HepG2 (cell line): ENCODE data around the gene SPATA13. TPM values are rescaled to one million over a fixed set of nuclear protein-coding genes. Genes with fewer than 3 reads are reported as not detected.

ENCODE experiments used
- ATAC-seq: fragments of 200-7000 bp; cut with Tn5 transposase; 3 replicates; pipeline ENCODE4 v1.9.1; 2020; ENCODE audit warnings: mild to moderate bottlenecking, moderate library complexity
- BruUV-seq: library from RNA; stranded (reverse); fragments of 400-500 nt; replicated peaks from 2 replicates; lab custom pipeline; 2021; lab: Mats Ljungman, UMichigan
- CTCF ChIA-PET: fragments of 300-600 bp; formaldehyde crosslinking; extraction: SDS; loops from one replicate; lab custom pipeline; 2021; ENCODE audit warnings: low total read pairs, inconsistent platforms, low intra/inter-chr PET ratio; lab: Yijun Ruan, JAX
- POLR2A ChIA-PET: fragments of 350-600 bp; sonication (Branson Sonifier 250); formaldehyde crosslinking; loops from one replicate; lab custom pipeline; 2020; ENCODE audit warnings: antibody characterized with exemption, inconsistent platforms; lab: Yijun Ruan, JAX
- DNase-seq: peaks from one replicate; pipeline ENCODE4 v3.0.0-alpha.2; 2015; ENCODE audit warnings: low spot score
- FAIRE-seq: peaks from 3 replicates; lab custom pipeline; 2011; peaks lifted over from hg19 to GRCh38; lab: Jason Lieb, UNC
- H2AFZ ChIP-seq: one replicate; pipeline ENCODE4 v1.6.1; 2011; ENCODE audit warnings: low read length, inconsistent platforms
- H3K27ac ChIP-seq: fragments of 300-600 bp; 3 replicates; pipeline ENCODE4 v1.8.0; 2011; ENCODE audit warnings: mixed run types, mild to moderate bottlenecking, mixed read lengths, low read length, inconsistent platforms; ENCODE audit not compliant: insufficient read depth; ENCODE audit errors: extremely low read length
- H3K27me3 ChIP-seq, 2 experiments: fragments of 200-600 bp in 1 of 2; 2 replicates in 1 of 2; 3 replicates in 1 of 2; pipeline versions ENCODE4 v1.6.0 to v1.8.0; 2011; ENCODE audit warnings: low read length in 2 of 2, mild to moderate bottlenecking in 2 of 2, moderate library complexity in 2 of 2, inconsistent platforms in 1 of 2; ENCODE audit not compliant: insufficient read depth in 2 of 2, control insufficient read depth in 1 of 2
- H3K36me3 ChIP-seq, 2 experiments: fragments of 200-600 bp in 1 of 2; replicated peaks in 1 of 2; 2 replicates in 1 of 2; 3 replicates in 1 of 2; pipeline versions ENCODE4 v1.5.1 to v1.8.0; 2011; ENCODE audit warnings: low read length in 2 of 2, inconsistent platforms in 1 of 2; ENCODE audit not compliant: insufficient read depth in 2 of 2, control insufficient read depth in 1 of 2
- H3K4me1 ChIP-seq: 2 replicates; pipeline ENCODE4 v1.5.1; 2012; ENCODE audit warnings: low read length, inconsistent platforms; ENCODE audit not compliant: insufficient read depth
- H3K4me2 ChIP-seq: 2 replicates; pipeline ENCODE4 v1.6.0; 2011; ENCODE audit warnings: low read depth, low read length, inconsistent platforms
- H3K4me3 ChIP-seq, 3 experiments: fragments of 200-600 bp in 1 of 3; sonication (generic), shearing (Covaris generic) in 1 of 3; replicated peaks in 1 of 3; 2 replicates each; pipeline ENCODE4 v1.5.1; 2011 to 2016; ENCODE audit warnings: low read length in 3 of 3, inconsistent platforms in 2 of 3, low read depth in 2 of 3, mild to moderate bottlenecking in 2 of 3, control low read depth in 1 of 3, mixed read lengths in 1 of 3; ENCODE audit not compliant: insufficient read depth in 1 of 3
- H3K79me2 ChIP-seq: one replicate; pipeline ENCODE4 v1.6.1; 2011; ENCODE audit warnings: low read length, inconsistent platforms; ENCODE audit not compliant: insufficient read depth
- H3K9ac ChIP-seq: 2 replicates; pipeline ENCODE4 v1.6.0; 2011; ENCODE audit warnings: mild to moderate bottlenecking, low read depth, low read length, inconsistent platforms; ENCODE audit not compliant: insufficient read depth
- H3K9me3 ChIP-seq: 2 replicates; pipeline ENCODE4 v1.5.1; 2012; ENCODE audit warnings: mild to moderate bottlenecking, low read length
- H4K20me1 ChIP-seq: 2 replicates; pipeline ENCODE4 v1.6.0; 2011; ENCODE audit warnings: inconsistent platforms, mild to moderate bottlenecking, low read length, moderate library complexity; ENCODE audit not compliant: insufficient read depth
- ATF3 ChIP-seq: sonication (generic); formaldehyde crosslinking; IDR thresholded peaks from 2 replicates; pipeline ENCODE4 v1.4.0; 2020; ENCODE audit warnings: missing genetic modification reagents
- DPF2 ChIP-seq: sonication (generic); formaldehyde crosslinking; IDR thresholded peaks from 2 replicates; pipeline ENCODE4 v1.4.0; 2020; ENCODE audit warnings: mild to moderate bottlenecking, low read depth, missing genetic modification reagents, borderline replicate concordance
- FOXA1 ChIP-seq, 2 experiments: fragments of 450-650 bp in 1 of 2; sonication (generic) in 1 of 2; formaldehyde crosslinking in 1 of 2; IDR thresholded peaks; 2 replicates each; pipeline versions ENCODE4 v1.4.0 to v1.6.1; 2016 to 2020; ENCODE audit warnings: missing genetic modification reagents in 1 of 2
- FOXM1 ChIP-seq: sonication (generic); formaldehyde crosslinking; IDR thresholded peaks from 2 replicates; pipeline ENCODE4 v1.5.0; 2020; ENCODE audit warnings: missing genetic modification reagents
- MAFK ChIP-seq, 2 experiments: IDR thresholded peaks in 1 of 2; conservative IDR thresholded peaks in 1 of 2; 2 replicates each; pipeline ENCODE4 v1.6.1; 2011; ENCODE audit warnings: improper control_type of control experiment in 2 of 2, low read length in 2 of 2
- NBN ChIP-seq: fragments of 450-650 bp; conservative IDR thresholded peaks from 2 replicates; pipeline ENCODE4 v1.6.1; 2017
- PLRG1 ChIP-seq: fragments of 450-650 bp; conservative IDR thresholded peaks from 2 replicates; pipeline ENCODE4 v1.6.1; 2016
- ZNF564 ChIP-seq: sonication (generic); formaldehyde crosslinking; IDR thresholded peaks from 2 replicates; pipeline ENCODE4 v1.8.1; 2023; ENCODE audit warnings: mild to moderate bottlenecking, missing genetic modification reagents
- ZNF776 ChIP-seq: sonication (generic); formaldehyde crosslinking; IDR thresholded peaks from 2 replicates; pipeline ENCODE4 v1.4.0; 2020; ENCODE audit warnings: mild to moderate bottlenecking, missing genetic modification reagents
- WGBS: methylation state at CpG from one replicate; pipeline ENCODE4 v1.1.6; 2017; ENCODE audit warnings: low lambda C conversion rate; 5-methylcytosine and 5-hydroxymethylcytosine counted together
- in situ Hi-C: cut with HindIII; loops from 2 replicates; pipeline ENCODE4 v1.10.0; 2017; ENCODE audit warnings: low pct_unique_long_range_greater_than_20kb; ENCODE audit not compliant: extremely low pct_ligation_motif_present
- intact Hi-C: fragments of 100-400 bp; cut with micrococcal nuclease; formaldehyde crosslinking; loops from one replicate; pipeline ENCODE4 v1.10.0; 2022; ENCODE audit not compliant: unreplicated experiment
- microRNA counts: library from miRNA; unstranded; fragments of <30 nt; microRNA quantifications from one replicate; lab custom pipeline; 2015
- microRNA-seq: library from miRNA; unstranded; fragments of <30 nt; microRNA quantifications from one replicate; pipeline ENCODE4, GENCODE V29; 2020
- polyA plus RNA-seq, 8 experiments: library from polyadenylated mRNA; depleted of rRNA in 3 of 8; stranded (reverse) in 7 of 8; unstranded in 1 of 8; fragments of >200 nt; fragmentation: Illumina TruSeq in 4 of 8; extraction: Trizol in 4 of 8; gene quantifications; 2 replicates each; pipeline versions ENCODE4 v1.2.1 to v1.2.3, GENCODE V29; 2011 to 2016; ENCODE audit warnings: low read depth in 4 of 8, missing spikeins in 1 of 8, mixed read lengths in 1 of 8; ENCODE audit not compliant: insufficient read depth in 1 of 8
- small RNA-seq, 3 experiments: library from RNA; depleted of rRNA; stranded (forward); fragments of <200 nt; gene quantifications; one replicate each; pipeline ENCODE3, GENCODE V24; 2012; ENCODE audit warnings: low read depth in 2 of 3, low replicate concordance in 1 of 3; ENCODE audit not compliant: insufficient read length in 3 of 3, insufficient read depth in 2 of 3
- total RNA-seq, 5 experiments: library from RNA; depleted of rRNA; stranded (reverse); fragments of >200 nt; fragmentation: Illumina TruSeq; extraction: Trizol; gene quantifications; 2 replicates each; pipeline ENCODE4 v1.2.3, GENCODE V29; 2016; ENCODE audit warnings: low read depth in 1 of 5
- TF ChIP-seq, protein P1 (sequence below): fragments of 450-650 bp; IDR thresholded peaks from 2 replicates; pipeline ENCODE4 v1.6.1; 2016

The SPATA13 gene
- total and polyA plus RNA-seq, 2 of the 13 experiments (the other 11 are each of a cell fraction or from before 2014, with no cell fraction given): 11.3 to 14.2 TPM

DNA sequence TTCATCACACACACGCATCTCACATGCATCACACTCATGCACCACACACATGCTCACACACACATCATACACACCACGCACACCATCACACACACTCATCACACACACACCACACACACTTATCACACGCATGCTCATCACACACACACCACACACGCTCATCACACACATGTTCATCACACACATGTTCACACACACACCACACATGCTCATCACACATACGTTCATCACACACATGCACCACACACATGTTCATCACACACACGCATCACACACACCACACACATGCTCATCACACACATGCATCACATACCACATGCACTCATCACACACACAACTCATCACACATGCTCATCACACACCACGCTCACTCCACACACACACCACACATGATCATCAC is 195.8 kb downstream of the SPATA13 start:
- 64% methylated on average over 7 of the region's 7 CpGs for WGBS
- intact Hi-C loops: loop anchor here (10.0 kb wide), 1 partner anchor 1421 kb away; no protein-coding TSS in a partner anchor
- Histone ChIP-seq H3K9me3 (no peaks in the 10 kb centered on the region), H4K20me1 (no peaks in the 10 kb centered on the region), H3K36me3 (no peaks in the 10 kb centered on the region), H3K9ac (no peak overlapping the region), H3K27me3 (0 out of 5 replicates have a peak, but pooled peaks cover 0 to 10% of the 10 kb centered on the region in 2 experiments), H3K27ac (no peak overlapping the region), H3K4me2 (no peak overlapping the region), H2AFZ (no peak overlapping the region), H3K4me1 (no peaks in the 10 kb centered on the region), H3K79me2 (no peaks in the 10 kb centered on the region), H3K4me3 (no peak overlapping the region)
- DNase-seq (no peak), ATAC-seq (no peak), FAIRE-seq (peak; percentile 55)
- POLR2A ChIA-PET: no interaction called here
- no TSS peak for BruUV-seq
- in situ Hi-C loops: loop anchor here (10.0 kb wide), 1 partner anchor 1421 kb away; no protein-coding TSS in a partner anchor
- CTCF ChIA-PET: no interaction called here
- no peak for TF ChIP-seq FOXM1 (CRISPR knock-in tag)
- TF ChIP-seq, protein P1, sequence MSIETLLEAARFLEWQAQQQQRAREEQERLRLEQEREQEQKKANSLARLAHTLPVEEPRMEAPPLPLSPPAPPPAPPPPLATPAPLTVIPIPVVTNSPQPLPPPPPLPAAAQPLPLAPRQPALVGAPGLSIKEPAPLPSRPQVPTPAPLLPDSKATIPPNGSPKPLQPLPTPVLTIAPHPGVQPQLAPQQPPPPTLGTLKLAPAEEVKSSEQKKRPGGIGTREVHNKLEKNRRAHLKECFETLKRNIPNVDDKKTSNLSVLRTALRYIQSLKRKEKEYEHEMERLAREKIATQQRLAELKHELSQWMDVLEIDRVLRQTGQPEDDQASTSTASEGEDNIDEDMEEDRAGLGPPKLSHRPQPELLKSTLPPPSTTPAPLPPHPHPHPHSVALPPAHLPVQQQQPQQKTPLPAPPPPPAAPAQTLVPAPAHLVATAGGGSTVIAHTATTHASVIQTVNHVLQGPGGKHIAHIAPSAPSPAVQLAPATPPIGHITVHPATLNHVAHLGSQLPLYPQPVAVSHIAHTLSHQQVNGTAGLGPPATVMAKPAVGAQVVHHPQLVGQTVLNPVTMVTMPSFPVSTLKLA: peak; percentile 96
- no peak for TF ChIP-seq ZNF564
- 0 out of 2 replicates have a peak, but pooled peaks have one; percentile 54 for TF ChIP-seq PLRG1
- no peak for TF ChIP-seq ZNF776 (CRISPR knock-in tag)
- TF ChIP-seq NBN: 0 out of 2 replicates have a peak, but pooled peaks have one; percentile 20
- TF ChIP-seq DPF2 (CRISPR knock-in tag): peak; percentile 40; the same call in 1 of the 2 replicates
- TF ChIP-seq MAFK (conservative IDR thresholded peaks at IDR 0.05 in 1 of 2, IDR thresholded peaks at IDR 0.05 in 1 of 2; ENCODE audit: low read length in 2 of 2): no peak
- 0 out of 2 replicates have a peak, but pooled peaks have one; percentile 41 for TF ChIP-seq FOXA1 (IDR thresholded peaks at IDR 0.05)
- no peak for TF ChIP-seq FOXA1 (CRISPR knock-in tag; IDR thresholded peaks at IDR 0.05)
- no peak for TF ChIP-seq ATF3 (CRISPR knock-in tag)

MicroRNAs within 50 kb of the gene (microRNA counts, 767-probe panel; counts per million panel counts)
- not detected for microRNA hsa-miR-2276 (lab: Ali Mortazavi, UCI)

Small RNA genes lying within 50 kb of the gene (microRNA-seq; reads per million reads assigned to microRNA genes)
- gene MIR2276: 4.6 reads per million, percentile 30 among the genes with 10 or more reads in this experiment

Small RNA genes lying within 50 kb of the gene (small RNA-seq; reads per million reads assigned to genes)
- gene MIR2276: 0.20 to 4.8 (median 0.65) reads per million in 3 experiments

Other genes with a start within 250 kb of the SPATA13 start
- gene C1QTNF9, start 148.9 kb downstream of the SPATA13 start, total RNA-seq (2016; rRNA removed; fragmentation: Illumina TruSeq; extraction: Trizol): not detected in 2 replicates
- not detected in 2 replicates for gene C1QTNF9, start 148.9 kb downstream of the SPATA13 start, polyA plus RNA-seq (2011; rRNA removed)